ENCODE data around the gene C4BPB. TPM values are rescaled to one million over a fixed set of nuclear protein-coding genes. Genes with fewer than 3 reads are reported as not detected.
"Not testable (repeated sequence)": the region's sequence is repeated elsewhere in the genome, so short reads cannot be mapped to it uniquely, and the experiment has no call there.

C4BPB gene, protein sequence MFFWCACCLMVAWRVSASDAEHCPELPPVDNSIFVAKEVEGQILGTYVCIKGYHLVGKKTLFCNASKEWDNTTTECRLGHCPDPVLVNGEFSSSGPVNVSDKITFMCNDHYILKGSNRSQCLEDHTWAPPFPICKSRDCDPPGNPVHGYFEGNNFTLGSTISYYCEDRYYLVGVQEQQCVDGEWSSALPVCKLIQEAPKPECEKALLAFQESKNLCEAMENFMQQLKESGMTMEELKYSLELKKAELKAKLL
- total RNA-seq (2014; rRNA removed; shearing (Covaris generic)): not detected in 2 replicates
- not detected in 2 replicates for polyA plus RNA-seq (2016; fragmentation: Nextera tagmentation; extraction: Ambion mirVana)

DNA sequence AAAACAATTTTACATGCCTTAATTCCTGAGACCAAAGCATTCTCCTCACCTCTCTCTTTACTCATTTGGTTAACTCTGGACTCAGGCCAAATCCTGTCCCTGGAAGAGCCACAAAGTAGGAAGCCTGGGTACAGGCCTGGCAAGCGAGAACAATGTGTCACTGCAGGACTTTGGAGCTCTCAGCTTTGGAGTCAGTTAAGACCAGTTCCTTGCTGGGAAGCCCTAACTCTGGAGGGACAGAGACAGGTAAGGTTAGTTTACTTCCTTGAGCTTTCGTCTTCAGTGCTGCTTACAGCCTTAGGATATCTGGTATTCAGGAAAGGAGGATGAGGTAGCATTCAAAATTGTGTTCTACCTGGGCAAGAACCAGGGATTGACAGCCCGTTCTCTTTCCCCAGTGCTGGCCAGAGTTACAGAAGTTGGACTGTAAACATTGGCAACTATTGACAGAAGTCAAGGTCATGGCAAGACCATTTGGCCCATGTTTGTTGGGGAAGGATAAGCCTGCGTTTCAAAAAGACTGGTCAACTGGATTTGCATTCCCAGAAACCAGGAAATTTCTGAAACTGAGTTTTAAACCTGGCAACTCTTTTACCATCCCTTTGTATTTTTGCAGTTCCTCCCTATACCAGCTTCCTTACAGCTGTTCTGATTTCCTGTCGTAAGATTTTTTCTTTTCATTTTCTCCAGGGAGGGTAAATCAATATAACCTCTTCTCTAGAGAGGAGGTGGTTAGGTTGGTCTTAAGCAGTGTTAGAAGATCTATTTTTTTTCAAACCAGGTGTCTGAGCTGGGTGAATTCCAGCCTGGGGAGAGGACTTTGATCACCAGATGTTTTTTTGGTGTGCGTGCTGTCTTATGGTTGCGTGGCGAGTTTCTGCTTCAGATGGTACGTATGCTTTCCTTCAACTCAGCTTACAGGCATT lies at the start of gene C4BPB:
Gene C4BPB, plus strand, starts transcription at position 160 of the 926 bp plus-strand sequence. Its CDS starts 672 bp downstream, at position 832.
- TF ChIP-seq EZH2phosphoT487 (IDR thresholded peaks at IDR 0.05; ENCODE audit: insufficient read depth, low read depth) (no peak), EZH2 (IDR thresholded peaks at IDR 0.05; ENCODE audit: insufficient read depth, poor library complexity, severe bottlenecking) (no peak)
- Histone ChIP-seq H3K4me3 (no peak within 1 kb of the TSS), H3K27ac (no peak within 1 kb of the TSS), H3K9me2 (ENCODE audit: insufficient read depth) (no peaks in the 10 kb centered on the region), H3K9me3 (ENCODE audit: low read depth) (no peaks in the 10 kb centered on the region), H4K20me1 (ENCODE audit: insufficient read depth) (no peaks in the 10 kb centered on the region), H3K4me1 (ENCODE audit: insufficient read depth) (0 out of 2 replicates have a peak, but pooled peaks cover 3% of the 10 kb centered on the region), H3K79me2 (ENCODE audit: insufficient read depth) (no peaks in the 10 kb centered on the region), H3K27me3 (replicated peaks; ENCODE audit: insufficient read depth) (peaks cover 9% of the 10 kb centered on the region; the same call in 1 of the 2 replicates), H3F3A (ENCODE audit: insufficient read depth) (no peaks in the 10 kb centered on the region), H3K4me2 (ENCODE audit: unreplicated experiment) (no peak within 1 kb of the TSS), H3K36me3 (ENCODE audit: low read depth) (no peaks in the 10 kb centered on the region), H2AFZ (no peak within 1 kb of the TSS), H3K9ac (no peak within 1 kb of the TSS)
- in situ Hi-C loops (cut with MboI): loop anchor here (5.0 kb wide), 1 partner anchor 328 kb away; no protein-coding TSS in a partner anchor
- 87 to 90% methylated on average over 9 of the region's 9 CpGs for WGBS, 2 experiments (ENCODE audit: low coverage in 1 of 2, low lambda C conversion rate in 2 of 2, missing lambda C conversion rate in 2 of 2)
- DNase-seq: no peak

DNA sequence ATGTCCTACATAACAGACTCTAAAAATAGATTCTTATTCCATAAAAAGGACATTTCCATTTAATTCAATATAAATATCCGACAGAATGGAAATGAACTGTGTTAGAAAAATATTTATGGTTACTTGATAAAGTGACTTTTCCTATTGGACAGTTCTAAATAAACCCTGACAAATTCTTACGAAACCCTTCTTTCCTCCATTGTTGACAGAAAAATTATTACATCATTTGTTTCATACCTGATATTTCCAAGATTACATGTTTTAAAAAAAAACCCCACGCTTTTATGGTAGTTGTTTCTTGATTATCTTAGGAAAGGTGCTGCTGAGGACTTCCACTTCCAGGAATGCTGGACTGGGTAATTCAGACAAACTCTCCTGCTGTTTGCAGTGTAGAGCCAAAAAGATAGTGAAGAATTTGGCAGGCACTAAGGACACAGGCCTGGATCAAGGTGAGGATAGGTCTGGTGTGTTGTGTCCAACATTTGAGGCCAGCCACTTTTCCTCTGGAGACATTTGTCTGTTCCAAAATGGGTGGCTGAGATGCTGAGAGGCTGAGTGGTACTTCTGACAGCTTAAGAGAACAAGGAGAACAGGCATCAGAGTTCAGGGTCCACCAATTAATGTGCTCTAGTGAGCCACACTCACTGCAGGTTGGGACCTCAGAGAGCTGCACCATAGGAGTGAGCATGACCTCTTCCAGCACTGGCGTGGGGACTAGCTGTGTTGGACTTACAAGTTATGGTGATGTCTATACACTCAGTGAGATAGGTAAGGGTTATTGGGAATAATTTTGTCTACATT lies 49.1 kb upstream of the C4BPB start:
- H3K27ac ChIP-seq: peak overlapping the region; percentile 32
- no peak overlapping the region for H3K9ac ChIP-seq
- H3K4me2 ChIP-seq (ENCODE audit: unreplicated experiment): peak overlapping the region; percentile 52

DNA sequence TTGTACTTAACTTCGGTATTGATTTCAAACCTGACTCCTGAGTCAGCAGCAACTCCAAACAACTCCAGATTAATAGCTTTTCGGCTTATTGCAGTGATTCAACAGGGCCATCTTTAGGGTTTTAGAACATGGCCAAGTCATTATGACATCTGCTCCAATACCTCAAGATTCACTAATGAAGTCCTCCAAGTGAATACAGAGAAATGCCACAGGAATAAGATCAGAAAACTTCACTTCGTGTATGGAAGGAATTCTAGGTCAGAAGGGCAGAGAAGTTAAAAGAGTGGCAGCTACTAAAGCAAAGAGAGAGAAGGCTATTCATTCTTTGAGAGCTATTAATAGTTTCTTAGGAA lies 48.5 kb upstream of the C4BPB start:
- H3K27me3 ChIP-seq (replicated peaks; ENCODE audit: insufficient read depth): no peaks in the 10 kb centered on the region
- no peak overlapping the region for H3K9ac ChIP-seq
- H3K4me3 ChIP-seq: no peak overlapping the region
- in situ Hi-C loops (cut with MboI): no loop called here
- peak overlapping the region; percentile 52 for H3K4me2 ChIP-seq (ENCODE audit: unreplicated experiment)
- peaks cover 26% of the 10 kb centered on the region for H3K4me1 ChIP-seq (ENCODE audit: insufficient read depth)
- no peaks in the 10 kb centered on the region for H4K20me1 ChIP-seq (ENCODE audit: insufficient read depth)
- 23 to 31% methylated on average over 3 of the region's 3 CpGs for WGBS, 2 experiments (ENCODE audit: low coverage in 1 of 2, low lambda C conversion rate in 2 of 2, missing lambda C conversion rate in 2 of 2)
- peak overlapping the region; percentile 29; the same call in 1 of the 2 replicates for H2AFZ ChIP-seq
- TF ChIP-seq EZH2phosphoT487 (IDR thresholded peaks at IDR 0.05; ENCODE audit: insufficient read depth, low read depth): no peak
- TF ChIP-seq EZH2 (IDR thresholded peaks at IDR 0.05; ENCODE audit: insufficient read depth, poor library complexity, severe bottlenecking): no peak
- H3K79me2 ChIP-seq (ENCODE audit: insufficient read depth): peaks cover 11% of the 10 kb centered on the region
- H3K9me2 ChIP-seq (ENCODE audit: insufficient read depth): no peaks in the 10 kb centered on the region
- H3K36me3 ChIP-seq (ENCODE audit: low read depth): no peaks in the 10 kb centered on the region
- H3K27ac ChIP-seq: peak overlapping the region; percentile 32
- H3F3A ChIP-seq (ENCODE audit: insufficient read depth): peaks cover 28% of the 10 kb centered on the region
- peak; percentile 40 for DNase-seq
- H3K9me3 ChIP-seq (ENCODE audit: low read depth): no peaks in the 10 kb centered on the region

More for the DNA sequence above, 49.1 kb upstream of the C4BPB start:
- H3K9me2 ChIP-seq (ENCODE audit: insufficient read depth): no peaks in the 10 kb centered on the region
- 96 to 98% methylated on average over 4 of the region's 4 CpGs for WGBS, 2 experiments (ENCODE audit: low coverage in 1 of 2, low lambda C conversion rate in 2 of 2, missing lambda C conversion rate in 2 of 2)
- no peaks in the 10 kb centered on the region for H3K36me3 ChIP-seq (ENCODE audit: low read depth)
- DNase-seq: no peak
- no peaks in the 10 kb centered on the region for H3K27me3 ChIP-seq (replicated peaks; ENCODE audit: insufficient read depth)
- H2AFZ ChIP-seq: 0 out of 2 replicates have a peak overlapping the region, but pooled peaks have one; percentile 29
- H4K20me1 ChIP-seq (ENCODE audit: insufficient read depth): no peaks in the 10 kb centered on the region
- peaks cover 32% of the 10 kb centered on the region for H3K4me1 ChIP-seq (ENCODE audit: insufficient read depth)
- H3K79me2 ChIP-seq (ENCODE audit: insufficient read depth): peaks cover 5% of the 10 kb centered on the region; the same call in 1 of the 2 replicates
- no peaks in the 10 kb centered on the region for H3K9me3 ChIP-seq (ENCODE audit: low read depth)
- no peak overlapping the region for H3K4me3 ChIP-seq
- in situ Hi-C loops (cut with MboI): no loop called here
- peaks cover 32% of the 10 kb centered on the region for H3F3A ChIP-seq (ENCODE audit: insufficient read depth)
- TF ChIP-seq EZH2 (IDR thresholded peaks at IDR 0.05; ENCODE audit: insufficient read depth, poor library complexity, severe bottlenecking): no peak
- no peak for TF ChIP-seq EZH2phosphoT487 (IDR thresholded peaks at IDR 0.05; ENCODE audit: insufficient read depth, low read depth)

DNA sequence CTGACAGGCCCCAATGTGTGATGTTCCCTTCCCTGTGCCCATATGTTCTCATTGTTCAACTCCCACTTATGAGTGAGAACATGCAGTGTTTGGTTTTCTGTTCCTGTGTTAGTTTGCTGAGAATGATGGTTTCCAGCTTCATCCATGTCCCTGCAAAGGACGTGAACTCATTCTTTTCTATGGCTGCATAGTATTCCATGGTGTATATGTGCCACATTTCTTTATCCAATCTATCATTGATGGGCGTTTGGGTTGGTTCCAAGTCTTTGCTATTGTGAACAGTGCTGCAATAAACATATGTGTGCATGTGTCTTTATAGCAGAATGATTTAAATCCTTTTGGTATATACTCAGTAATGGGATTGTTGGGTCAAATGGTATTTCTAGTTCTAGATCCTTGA lies 47.3 kb upstream of the C4BPB start:
- H3K9ac ChIP-seq; H3K9me2 ChIP-seq (ENCODE audit: insufficient read depth); H3K27ac ChIP-seq; DNase-seq; H2AFZ ChIP-seq; H3K4me2 ChIP-seq (ENCODE audit: unreplicated experiment); H3K4me3 ChIP-seq; H4K20me1 ChIP-seq (ENCODE audit: insufficient read depth); H3K36me3 ChIP-seq (ENCODE audit: low read depth); H3K9me3 ChIP-seq (ENCODE audit: low read depth); H3K27me3 ChIP-seq (replicated peaks; ENCODE audit: insufficient read depth); in situ Hi-C loops (cut with MboI): not testable (repeated sequence)
- Histone ChIP-seq H3K4me1 (ENCODE audit: insufficient read depth) (peaks cover 25% of the 10 kb centered on the region), H3F3A (ENCODE audit: insufficient read depth) (peaks cover 24% of the 10 kb centered on the region), H3K79me2 (ENCODE audit: insufficient read depth) (peaks cover 23% of the 10 kb centered on the region)
- 86 to 100% methylated on average over 2 of the region's 2 CpGs for WGBS, 2 experiments (ENCODE audit: low coverage in 1 of 2, low lambda C conversion rate in 2 of 2, missing lambda C conversion rate in 2 of 2)

All from GM23248 (cell line).